ENCODE measurements around the gene UEVLD. TPM values are rescaled to one million over a fixed set of nuclear protein-coding genes. Genes with fewer than 3 reads are reported as not detected.
A peak's percentile ranks its signal among the peaks of the same experiment; 100 is the strongest.

Gene UEVLD
- total and polyA plus RNA-seq, 9 of the 15 experiments (the other 6 are each of a cell fraction or from before 2014, with no cell fraction given): 4.7 to 12.6 (median 7.4) TPM

DNA sequence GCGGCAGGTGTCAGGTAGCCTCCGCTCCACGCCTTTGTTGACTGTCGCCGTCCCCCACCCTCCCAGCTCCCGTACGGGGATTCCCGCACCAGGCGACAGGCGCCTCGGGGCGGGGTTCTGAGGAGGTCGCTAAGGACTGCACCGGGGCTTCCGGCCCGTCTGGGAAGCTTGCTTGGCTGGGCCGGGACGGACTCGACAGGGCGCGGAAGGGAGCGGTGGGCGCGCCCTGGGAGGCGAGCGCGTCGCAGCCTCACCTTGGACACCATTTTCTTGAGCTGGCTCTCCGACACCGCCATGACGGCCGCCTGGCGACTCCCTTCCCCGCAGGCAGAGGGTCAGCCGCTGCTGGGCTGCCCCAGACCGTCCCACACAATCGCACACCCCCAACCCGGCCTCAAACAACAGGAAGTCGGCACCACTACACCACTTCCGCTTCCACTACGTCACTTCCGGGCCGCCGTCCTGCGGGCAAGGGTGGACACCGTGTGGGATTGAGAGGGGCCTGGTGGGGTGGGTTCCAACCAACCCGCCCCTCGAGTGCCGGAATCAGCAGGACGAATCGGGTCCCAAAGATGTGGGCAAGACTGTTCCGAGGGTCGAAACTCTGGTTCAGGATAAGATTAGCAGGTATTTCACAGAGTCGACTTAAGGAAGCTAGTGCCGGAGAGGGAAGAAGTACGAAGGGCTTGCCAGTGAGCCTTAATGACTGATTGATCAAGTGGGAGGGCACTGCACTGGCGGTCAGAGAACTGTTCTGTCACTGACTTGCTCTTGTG lies 61.8 kb downstream of the UEVLD start, which contains the start of gene TSG101 (continued):
- TF ChIP-seq, protein P1, sequence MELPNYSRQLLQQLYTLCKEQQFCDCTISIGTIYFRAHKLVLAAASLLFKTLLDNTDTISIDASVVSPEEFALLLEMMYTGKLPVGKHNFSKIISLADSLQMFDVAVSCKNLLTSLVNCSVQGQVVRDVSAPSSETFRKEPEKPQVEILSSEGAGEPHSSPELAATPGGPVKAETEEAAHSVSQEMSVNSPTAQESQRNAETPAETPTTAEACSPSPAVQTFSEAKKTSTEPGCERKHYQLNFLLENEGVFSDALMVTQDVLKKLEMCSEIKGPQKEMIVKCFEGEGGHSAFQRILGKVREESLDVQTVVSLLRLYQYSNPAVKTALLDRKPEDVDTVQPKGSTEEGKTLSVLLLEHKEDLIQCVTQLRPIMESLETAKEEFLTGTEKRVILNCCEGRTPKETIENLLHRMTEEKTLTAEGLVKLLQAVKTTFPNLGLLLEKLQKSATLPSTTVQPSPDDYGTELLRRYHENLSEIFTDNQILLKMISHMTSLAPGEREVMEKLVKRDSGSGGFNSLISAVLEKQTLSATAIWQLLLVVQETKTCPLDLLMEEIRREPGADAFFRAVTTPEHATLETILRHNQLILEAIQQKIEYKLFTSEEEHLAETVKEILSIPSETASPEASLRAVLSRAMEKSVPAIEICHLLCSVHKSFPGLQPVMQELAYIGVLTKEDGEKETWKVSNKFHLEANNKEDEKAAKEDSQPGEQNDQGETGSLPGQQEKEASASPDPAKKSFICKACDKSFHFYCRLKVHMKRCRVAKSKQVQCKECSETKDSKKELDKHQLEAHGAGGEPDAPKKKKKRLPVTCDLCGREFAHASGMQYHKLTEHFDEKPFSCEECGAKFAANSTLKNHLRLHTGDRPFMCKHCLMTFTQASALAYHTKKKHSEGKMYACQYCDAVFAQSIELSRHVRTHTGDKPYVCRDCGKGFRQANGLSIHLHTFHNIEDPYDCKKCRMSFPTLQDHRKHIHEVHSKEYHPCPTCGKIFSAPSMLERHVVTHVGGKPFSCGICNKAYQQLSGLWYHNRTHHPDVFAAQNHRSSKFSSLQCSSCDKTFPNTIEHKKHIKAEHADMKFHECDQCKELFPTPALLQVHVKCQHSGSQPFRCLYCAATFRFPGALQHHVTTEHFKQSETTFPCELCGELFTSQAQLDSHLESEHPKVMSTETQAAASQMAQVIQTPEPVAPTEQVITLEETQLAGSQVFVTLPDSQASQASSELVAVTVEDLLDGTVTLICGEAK (IDR thresholded peaks at IDR 0.05): peak; percentile 99
- TF ChIP-seq, protein P1 (CRISPR knock-in tag; IDR thresholded peaks at IDR 0.05): no peak
- TF ChIP-seq, protein P2, sequence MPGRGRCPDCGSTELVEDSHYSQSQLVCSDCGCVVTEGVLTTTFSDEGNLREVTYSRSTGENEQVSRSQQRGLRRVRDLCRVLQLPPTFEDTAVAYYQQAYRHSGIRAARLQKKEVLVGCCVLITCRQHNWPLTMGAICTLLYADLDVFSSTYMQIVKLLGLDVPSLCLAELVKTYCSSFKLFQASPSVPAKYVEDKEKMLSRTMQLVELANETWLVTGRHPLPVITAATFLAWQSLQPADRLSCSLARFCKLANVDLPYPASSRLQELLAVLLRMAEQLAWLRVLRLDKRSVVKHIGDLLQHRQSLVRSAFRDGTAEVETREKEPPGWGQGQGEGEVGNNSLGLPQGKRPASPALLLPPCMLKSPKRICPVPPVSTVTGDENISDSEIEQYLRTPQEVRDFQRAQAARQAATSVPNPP (IDR thresholded peaks at IDR 0.05; ENCODE audit: borderline replicate concordance, insufficient read depth, insufficient read length): no peak
- TF ChIP-seq, protein P3, sequence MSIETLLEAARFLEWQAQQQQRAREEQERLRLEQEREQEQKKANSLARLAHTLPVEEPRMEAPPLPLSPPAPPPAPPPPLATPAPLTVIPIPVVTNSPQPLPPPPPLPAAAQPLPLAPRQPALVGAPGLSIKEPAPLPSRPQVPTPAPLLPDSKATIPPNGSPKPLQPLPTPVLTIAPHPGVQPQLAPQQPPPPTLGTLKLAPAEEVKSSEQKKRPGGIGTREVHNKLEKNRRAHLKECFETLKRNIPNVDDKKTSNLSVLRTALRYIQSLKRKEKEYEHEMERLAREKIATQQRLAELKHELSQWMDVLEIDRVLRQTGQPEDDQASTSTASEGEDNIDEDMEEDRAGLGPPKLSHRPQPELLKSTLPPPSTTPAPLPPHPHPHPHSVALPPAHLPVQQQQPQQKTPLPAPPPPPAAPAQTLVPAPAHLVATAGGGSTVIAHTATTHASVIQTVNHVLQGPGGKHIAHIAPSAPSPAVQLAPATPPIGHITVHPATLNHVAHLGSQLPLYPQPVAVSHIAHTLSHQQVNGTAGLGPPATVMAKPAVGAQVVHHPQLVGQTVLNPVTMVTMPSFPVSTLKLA (conservative IDR thresholded peaks at IDR 0.05): peak; percentile 85 to 94
- TF ChIP-seq SLC30A9 (CRISPR knock-in tag; IDR thresholded peaks at IDR 0.05) (no peak), ZNF165 (CRISPR knock-in tag; IDR thresholded peaks at IDR 0.05; ENCODE audit: borderline replicate concordance) (no peak), HNRNPUL1 (IDR thresholded peaks at IDR 0.05; ENCODE audit: low read length) (no peak), NCOA4 (IDR thresholded peaks at IDR 0.05; ENCODE audit: partially characterized antibody) (no peak)
- TF ChIP-seq, protein P4, sequence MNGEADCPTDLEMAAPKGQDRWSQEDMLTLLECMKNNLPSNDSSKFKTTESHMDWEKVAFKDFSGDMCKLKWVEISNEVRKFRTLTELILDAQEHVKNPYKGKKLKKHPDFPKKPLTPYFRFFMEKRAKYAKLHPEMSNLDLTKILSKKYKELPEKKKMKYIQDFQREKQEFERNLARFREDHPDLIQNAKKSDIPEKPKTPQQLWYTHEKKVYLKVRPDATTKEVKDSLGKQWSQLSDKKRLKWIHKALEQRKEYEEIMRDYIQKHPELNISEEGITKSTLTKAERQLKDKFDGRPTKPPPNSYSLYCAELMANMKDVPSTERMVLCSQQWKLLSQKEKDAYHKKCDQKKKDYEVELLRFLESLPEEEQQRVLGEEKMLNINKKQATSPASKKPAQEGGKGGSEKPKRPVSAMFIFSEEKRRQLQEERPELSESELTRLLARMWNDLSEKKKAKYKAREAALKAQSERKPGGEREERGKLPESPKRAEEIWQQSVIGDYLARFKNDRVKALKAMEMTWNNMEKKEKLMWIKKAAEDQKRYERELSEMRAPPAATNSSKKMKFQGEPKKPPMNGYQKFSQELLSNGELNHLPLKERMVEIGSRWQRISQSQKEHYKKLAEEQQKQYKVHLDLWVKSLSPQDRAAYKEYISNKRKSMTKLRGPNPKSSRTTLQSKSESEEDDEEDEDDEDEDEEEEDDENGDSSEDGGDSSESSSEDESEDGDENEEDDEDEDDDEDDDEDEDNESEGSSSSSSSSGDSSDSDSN (IDR thresholded peaks at IDR 0.05; ENCODE audit: borderline replicate concordance in 1 of 2, low read depth in 2 of 2, low read length in 2 of 2): peak; percentile 76 to 78; a peak in 3 of 4 replicates
